Measurements from ENCODE around the gene LCLAT1. TPM values are rescaled to one million over a fixed set of nuclear protein-coding genes. Genes with fewer than 3 reads are reported as not detected.

LCLAT1 gene
- total RNA-seq (10 to 100 TPM; 12.4 to 14.6 TPM), polyA plus RNA-seq (1 to 10 TPM; 2.4 to 9.1 TPM)

GRCh38 chr2:30447149-30448045, at the start of gene LCLAT1:
Gene LCLAT1 (plus strand): TSS chr2:30447246. CDS start chr2:30525591, 78,345 bp downstream.
- TF ChIP-seq YY1 (IDR thresholded peaks at IDR 0.05) = peak; percentile 94
- TF ChIP-seq GABPA (IDR thresholded peaks at IDR 0.05 in 1 of 2, conservative IDR thresholded peaks at IDR 0.05 in 1 of 2) = no peak
- no peak for TF ChIP-seq ZBTB33 (IDR thresholded peaks at IDR 0.05)
- TF ChIP-seq RXRA (IDR thresholded peaks at IDR 0.05) = peak in 1 of 2 donors; percentile 6
- peak; percentile 33 for TF ChIP-seq MAX (IDR thresholded peaks at IDR 0.05)
- no peak for TF ChIP-seq JUND (IDR thresholded peaks at IDR 0.05)
- peak in 1 of 2 donors; percentile 36 for TF ChIP-seq RAD21 (IDR thresholded peaks at IDR 0.05)
- no peak for TF ChIP-seq REST (IDR thresholded peaks at IDR 0.05)
- TF ChIP-seq ATF3 (IDR thresholded peaks at IDR 0.05) = no peak
- TF ChIP-seq SP1 (IDR thresholded peaks at IDR 0.05) = peak; percentile 24
- TF ChIP-seq FOXA1 (IDR thresholded peaks at IDR 0.05) = no peak
- Histone ChIP-seq H3K4me3 (ENCODE audit: low read depth in 1 of 3, low read length in 3 of 3) (peak within 1 kb of the TSS; percentile 74 to 90 (median 87)), H3K27me3 (ENCODE audit: control insufficient read depth in 4 of 4, insufficient read depth in 4 of 4, low read length in 3 of 4) (no peaks in the 10 kb centered on the region), H3K9ac (ENCODE audit: low read depth in 1 of 2, low read length in 2 of 2) (peak within 1 kb of the TSS; percentile 22 to 47), H3K4me1 (ENCODE audit: control insufficient read depth in 4 of 4, insufficient read depth in 4 of 4, low read length in 3 of 4) (peaks cover 5 to 17% (median 12%) of the 10 kb centered on the region in 4 donors), H3K36me3 (ENCODE audit: control insufficient read depth in 4 of 4, insufficient read depth in 3 of 4, low read depth in 1 of 4, low read length in 3 of 4) (no peaks in the 10 kb centered on the region), H3K27ac (ENCODE audit: low read depth in 1 of 2, low read length in 2 of 2) (peak within 1 kb of the TSS; percentile 58 to 60), H3K9me3 (ENCODE audit: control insufficient read depth in 4 of 4, low read length in 3 of 4) (no peaks in the 10 kb centered on the region)
- 5% methylated on average over 83 of the region's 83 CpGs for WGBS
- peak; percentile 87 for DNase-seq (ENCODE audit: low spot score)

- TF ChIP-seq HNF4G (IDR thresholded peaks at IDR 0.05) (no peak), REST (IDR thresholded peaks at IDR 0.05) (no peak), NR2F2 (IDR thresholded peaks at IDR 0.05) (peak; percentile 24), ZBTB33 (IDR thresholded peaks at IDR 0.05) (no peak)
- no peak for DNase-seq (ENCODE audit: low spot score)
- no peaks in the 10 kb centered on the region for H3K27me3 ChIP-seq (ENCODE audit: control insufficient read depth in 4 of 4, insufficient read depth in 4 of 4, low read length in 3 of 4)
- no peaks in the 10 kb centered on the region for H3K9me3 ChIP-seq (ENCODE audit: control insufficient read depth in 4 of 4, low read length in 3 of 4)
- H3K4me1 ChIP-seq (ENCODE audit: control insufficient read depth in 4 of 4, insufficient read depth in 4 of 4, low read length in 3 of 4) = no peaks in the 10 kb centered on the region
- no peak overlapping the region for H3K9ac ChIP-seq (ENCODE audit: low read depth in 1 of 2, low read length in 2 of 2)
- no peak overlapping the region for H3K27ac ChIP-seq (ENCODE audit: low read depth in 1 of 2, low read length in 2 of 2)
- 91% methylated on average over 4 of the region's 4 CpGs for WGBS
- H3K36me3 ChIP-seq (ENCODE audit: control insufficient read depth in 4 of 4, insufficient read depth in 3 of 4, low read depth in 1 of 4, low read length in 3 of 4) = no peaks in the 10 kb centered on the region
- no peak overlapping the region for H3K4me3 ChIP-seq (ENCODE audit: low read depth in 1 of 3, low read length in 3 of 3)
Observed at GRCh38 chr2:30398084-30398873, 48.8 kb upstream of the LCLAT1 start.
